Activated B cell treated with CpG ODN at 0.5 μM for 24 hours (primary cell): ENCODE measurements around the gene LMO2. TPM values are rescaled to one million over a fixed set of nuclear protein-coding genes. Genes with fewer than 3 reads are reported as not detected.

Experiments
- ATAC-seq: fragments of 200-7000 bp; cut with Tn5 transposase; one replicate; pipeline ENCODE4 v1.10.0; 2021; ENCODE audit warnings: low read depth, mild to moderate bottlenecking, moderate library complexity
- CTCF ChIA-PET: fragments of 350-600 bp; sonication (Branson Sonifier 250); formaldehyde crosslinking; loops from one replicate; lab custom pipeline; 2021; ENCODE audit warnings: antibody characterized with exemption; lab: Charles Lee
- POLR2A ChIA-PET: fragments of 350-600 bp; sonication (Branson Sonifier 250); formaldehyde crosslinking; loops from one replicate; lab custom pipeline; 2021; ENCODE audit warnings: antibody characterized with exemption; lab: Charles Lee
- DNase-seq: peaks from one replicate; pipeline ENCODE4 v3.0.0; 2022
- H3K27ac Mint-ChIP-seq: one replicate; pipeline ENCODE4 v1.8.0; 2020; ENCODE audit warnings: mixed read lengths
- H3K27me3 Mint-ChIP-seq: one replicate; pipeline ENCODE4 v1.8.0; 2021; ENCODE audit warnings: mixed read lengths
- H3K36me3 Mint-ChIP-seq: one replicate; pipeline ENCODE4 v1.8.0; 2021; ENCODE audit warnings: low read depth, mixed read lengths
- H3K4me1 Mint-ChIP-seq: one replicate; pipeline ENCODE4 v1.8.0; 2021; ENCODE audit warnings: mixed read lengths
- H3K4me3 Mint-ChIP-seq: one replicate; pipeline ENCODE4 v1.8.0; 2020; ENCODE audit warnings: mild to moderate bottlenecking, mixed read lengths
- H3K9me3 Mint-ChIP-seq: one replicate; pipeline ENCODE4 v1.8.0; 2020; ENCODE audit warnings: mixed read lengths
- intact Hi-C: fragments of 100-400 bp; cut with micrococcal nuclease; formaldehyde crosslinking; loops from one replicate; pipeline ENCODE4 v1.15.1; 2024
- total RNA-seq: library from RNA; stranded (reverse); gene quantifications from 2 replicates; pipeline ENCODE4 v1.2.3, GENCODE V29; 2022
- TF ChIP-seq, protein P1 (sequence below): fragments of 200-600 bp; IDR thresholded peaks from one replicate; pipeline ENCODE4 v1.8.0; 2022; ENCODE audit warnings: antibody characterized with exemption, mild to moderate bottlenecking

LMO2 gene
- total RNA-seq, 1 donor from 2014 or later, result 29.1 TPM

DNA sequence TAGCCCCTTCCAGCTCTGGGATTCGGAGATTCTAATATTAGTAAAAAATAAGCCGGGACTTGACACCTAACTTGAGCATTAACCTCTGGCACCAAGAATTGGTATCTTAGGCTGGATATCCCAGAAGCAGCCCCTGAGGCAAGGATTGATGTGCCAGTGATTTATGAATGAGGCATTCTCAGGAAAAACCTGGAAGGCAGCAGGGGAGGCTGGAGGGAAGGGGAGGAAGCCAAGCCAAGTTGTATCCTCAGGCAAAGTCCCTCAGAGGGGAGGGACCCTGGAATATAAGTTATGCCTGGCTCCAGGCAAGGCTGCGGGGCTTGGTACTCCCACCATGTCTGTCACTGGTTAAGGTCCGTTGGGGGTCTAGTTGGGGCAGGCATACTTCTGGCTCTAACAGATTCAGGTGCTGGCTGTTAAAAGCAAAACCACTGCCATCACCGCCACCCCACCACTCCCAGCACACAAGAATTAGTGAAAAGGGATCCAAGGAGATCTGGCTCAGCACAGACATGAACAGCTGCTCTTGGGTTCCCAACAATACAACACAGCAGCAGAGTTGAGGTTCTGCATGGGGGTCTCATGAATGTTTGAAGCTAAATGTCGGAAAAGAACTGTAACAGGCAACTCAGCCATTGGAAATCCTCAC lies 29.8 kb downstream of the LMO2 start:
- TF ChIP-seq, protein P1, sequence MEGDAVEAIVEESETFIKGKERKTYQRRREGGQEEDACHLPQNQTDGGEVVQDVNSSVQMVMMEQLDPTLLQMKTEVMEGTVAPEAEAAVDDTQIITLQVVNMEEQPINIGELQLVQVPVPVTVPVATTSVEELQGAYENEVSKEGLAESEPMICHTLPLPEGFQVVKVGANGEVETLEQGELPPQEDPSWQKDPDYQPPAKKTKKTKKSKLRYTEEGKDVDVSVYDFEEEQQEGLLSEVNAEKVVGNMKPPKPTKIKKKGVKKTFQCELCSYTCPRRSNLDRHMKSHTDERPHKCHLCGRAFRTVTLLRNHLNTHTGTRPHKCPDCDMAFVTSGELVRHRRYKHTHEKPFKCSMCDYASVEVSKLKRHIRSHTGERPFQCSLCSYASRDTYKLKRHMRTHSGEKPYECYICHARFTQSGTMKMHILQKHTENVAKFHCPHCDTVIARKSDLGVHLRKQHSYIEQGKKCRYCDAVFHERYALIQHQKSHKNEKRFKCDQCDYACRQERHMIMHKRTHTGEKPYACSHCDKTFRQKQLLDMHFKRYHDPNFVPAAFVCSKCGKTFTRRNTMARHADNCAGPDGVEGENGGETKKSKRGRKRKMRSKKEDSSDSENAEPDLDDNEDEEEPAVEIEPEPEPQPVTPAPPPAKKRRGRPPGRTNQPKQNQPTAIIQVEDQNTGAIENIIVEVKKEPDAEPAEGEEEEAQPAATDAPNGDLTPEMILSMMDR, result no peak
- intact Hi-C loops, result no loop called here
- Mint-ChIP-seq H3K9me3 (no peaks in the 10 kb centered on the region), H3K36me3 (peaks cover 20% of the 10 kb centered on the region), H3K4me1 (peaks cover 15% of the 10 kb centered on the region), H3K27ac (no peak overlapping the region), H3K4me3 (no peak overlapping the region), H3K27me3 (no peaks in the 10 kb centered on the region)
- DNase-seq (no peak), ATAC-seq (no peak)
- POLR2A ChIA-PET, result interaction anchor here (0.6 kb wide), 1 partner anchor 97 kb away, joined by 3 read pairs; no protein-coding TSS in a partner anchor
- CTCF ChIA-PET, result interaction anchor here (1.7 to 5.6 kb wide), 2 partner anchors 108 to 126 kb away, joined by 6 to 64 read pairs; no protein-coding TSS in a partner anchor

DNA sequence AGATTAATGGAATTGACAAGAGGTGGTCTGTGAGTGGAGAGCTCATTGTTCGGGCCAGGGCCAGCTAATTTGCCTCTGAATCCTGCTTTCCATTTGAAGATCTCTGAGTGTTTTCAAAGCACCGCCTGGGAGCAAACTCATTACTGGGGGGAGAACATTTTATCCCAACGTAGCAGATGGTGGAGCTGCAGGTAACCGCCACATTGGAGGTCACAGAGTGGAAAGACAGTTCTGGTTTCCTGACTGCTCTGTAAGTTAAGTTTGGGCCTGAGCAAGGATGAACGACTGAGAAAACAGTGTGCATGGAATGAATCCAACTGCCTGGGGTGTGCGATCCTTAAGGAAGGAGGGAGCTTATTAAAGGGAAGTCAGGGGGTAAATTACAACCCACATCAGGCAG lies 30.5 kb downstream of the LMO2 start:
- Mint-ChIP-seq H3K36me3 (peaks cover 20% of the 10 kb centered on the region), H3K9me3 (no peaks in the 10 kb centered on the region), H3K27me3 (no peaks in the 10 kb centered on the region), H3K4me3 (no peak overlapping the region), H3K4me1 (peaks cover 10% of the 10 kb centered on the region), H3K27ac (no peak overlapping the region)
- DNase-seq (no peak), ATAC-seq (no peak)
- TF ChIP-seq, protein P1, result no peak
- intact Hi-C loops, result no loop called here
- CTCF ChIA-PET, result interaction anchor here (5.6 kb wide), 1 partner anchor 109 kb away, joined by 64 read pairs; no protein-coding TSS in a partner anchor
- POLR2A ChIA-PET, result no interaction called here

DNA sequence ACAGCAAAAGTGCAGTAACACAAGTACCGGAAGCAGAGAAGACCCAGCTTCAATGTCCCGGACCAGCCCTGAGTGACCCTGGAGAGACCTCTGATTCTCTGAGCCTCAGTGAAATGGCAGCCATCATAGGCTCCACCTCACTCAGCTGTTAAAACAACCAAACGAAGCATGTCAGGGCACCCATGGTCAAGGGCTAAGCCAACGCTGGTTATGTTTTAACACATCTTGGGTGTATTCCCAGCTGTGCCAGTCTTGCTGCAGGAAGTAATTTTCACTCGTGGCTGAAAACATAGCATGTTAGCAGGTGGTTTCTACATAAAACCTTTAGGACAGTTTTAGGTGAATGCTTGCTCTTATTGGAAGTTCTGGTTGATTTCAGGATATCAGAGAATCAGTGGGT lies 30.9 kb downstream of the LMO2 start:
- no peak for ATAC-seq

DNA sequence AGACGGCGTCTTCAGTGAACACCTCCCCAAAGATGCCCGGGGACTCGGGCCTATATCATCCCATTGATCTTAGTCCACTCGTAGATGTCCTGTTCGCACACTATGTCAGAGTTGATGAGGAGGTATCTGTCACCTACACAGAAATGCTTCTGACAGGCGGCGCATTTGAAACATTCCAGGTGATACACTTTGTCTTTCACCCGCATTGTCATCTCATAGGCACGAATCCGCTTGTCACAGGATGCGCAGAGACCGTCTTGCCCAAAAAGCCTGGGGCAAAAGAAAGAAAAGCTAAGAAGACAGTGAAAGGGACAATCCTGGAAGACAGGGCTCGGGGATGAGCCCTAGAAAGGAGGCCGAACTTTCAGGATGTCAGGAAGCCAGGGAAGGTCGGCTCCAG lies 32.6 kb downstream of the LMO2 start:
- DNase-seq (no peak), ATAC-seq (no peak)
- Mint-ChIP-seq H3K4me1 (peaks cover 8% of the 10 kb centered on the region), H3K36me3 (peaks cover 20% of the 10 kb centered on the region), H3K9me3 (no peaks in the 10 kb centered on the region), H3K27ac (no peak overlapping the region), H3K27me3 (no peaks in the 10 kb centered on the region), H3K4me3 (no peak overlapping the region)
- POLR2A ChIA-PET, result interaction anchor here (1.0 kb wide), 1 partner anchor 112 kb away, joined by 4 read pairs; no protein-coding TSS in a partner anchor
- TF ChIP-seq, protein P1, result no peak
- CTCF ChIA-PET, result interaction anchor here (0.9 to 5.6 kb wide), 7 partner anchors 9 to 129 kb away, joined by 3 to 99 read pairs (median 17); no protein-coding TSS in a partner anchor
- intact Hi-C loops, result loop anchor here (2.0 to 5.0 kb wide), 2 partner anchors 33 to 61 kb away; partner anchors contain the start of gene LMO2

More for the DNA sequence above, 30.9 kb downstream of the LMO2 start:
- H3K27me3 Mint-ChIP-seq, result no peaks in the 10 kb centered on the region
- intact Hi-C loops, result no loop called here
- no peaks in the 10 kb centered on the region for H3K9me3 Mint-ChIP-seq
- no peak overlapping the region for H3K4me3 Mint-ChIP-seq
- H3K36me3 Mint-ChIP-seq, result peaks cover 20% of the 10 kb centered on the region
- ChIA-PET CTCF (interaction anchor here (0.7 to 5.6 kb wide), 2 partner anchors 106 to 110 kb away, joined by 3 to 64 read pairs; no protein-coding TSS in a partner anchor), POLR2A (no interaction called here)
- TF ChIP-seq, protein P1, result no peak
- no peak overlapping the region for H3K27ac Mint-ChIP-seq
- H3K4me1 Mint-ChIP-seq, result peaks cover 10% of the 10 kb centered on the region
- DNase-seq, result no peak

DNA sequence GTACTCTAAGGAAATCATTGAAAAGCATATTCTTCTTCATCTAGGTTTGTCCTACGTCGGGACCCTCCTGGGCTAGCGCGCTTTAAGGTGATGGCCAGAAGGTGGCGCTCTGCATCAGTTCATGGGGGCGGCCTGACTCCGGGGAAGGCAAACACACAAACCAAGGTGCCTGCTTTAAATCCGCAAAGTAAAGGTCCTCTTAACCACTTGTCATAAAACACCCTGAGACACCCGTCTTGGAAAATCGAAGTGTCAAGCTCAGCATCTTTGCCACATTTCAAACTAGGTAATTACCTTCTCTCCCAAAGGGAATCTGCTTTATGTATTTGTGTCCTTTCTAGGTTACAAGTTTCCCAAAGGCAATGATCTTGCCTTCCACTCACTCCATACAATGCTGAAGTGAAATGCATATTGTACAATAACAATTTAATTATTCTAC lies 33.9 kb downstream of the LMO2 start:
- peaks cover 17% of the 10 kb centered on the region for H3K36me3 Mint-ChIP-seq
- no peaks in the 10 kb centered on the region for H3K27me3 Mint-ChIP-seq
- ATAC-seq (peak; percentile 98), DNase-seq (peak; percentile 65)
- peaks cover 8% of the 10 kb centered on the region for H3K4me1 Mint-ChIP-seq
- intact Hi-C loops, result loop anchor here (1.0 to 5.0 kb wide), 8 partner anchors 11 to 501 kb away; partner anchors contain the start of gene LMO2
- H3K9me3 Mint-ChIP-seq, result no peaks in the 10 kb centered on the region
- TF ChIP-seq, protein P1, result peak; percentile 39
- POLR2A ChIA-PET, result interaction anchor here (1.0 to 1.1 kb wide), 2 partner anchors 10 to 113 kb away, joined by 3 to 4 read pairs; no protein-coding TSS in a partner anchor
- CTCF ChIA-PET, result interaction anchor here (0.6 to 4.7 kb wide), 20 partner anchors 9 to 1455 kb away, joined by 3 to 99 read pairs (median 3); partner anchors contain the start of gene ABTB2
- H3K4me3 Mint-ChIP-seq, result no peak overlapping the region
- no peak overlapping the region for H3K27ac Mint-ChIP-seq
